Measurements from ENCODE around the gene PARVB.

Gene PARVB

DNA sequence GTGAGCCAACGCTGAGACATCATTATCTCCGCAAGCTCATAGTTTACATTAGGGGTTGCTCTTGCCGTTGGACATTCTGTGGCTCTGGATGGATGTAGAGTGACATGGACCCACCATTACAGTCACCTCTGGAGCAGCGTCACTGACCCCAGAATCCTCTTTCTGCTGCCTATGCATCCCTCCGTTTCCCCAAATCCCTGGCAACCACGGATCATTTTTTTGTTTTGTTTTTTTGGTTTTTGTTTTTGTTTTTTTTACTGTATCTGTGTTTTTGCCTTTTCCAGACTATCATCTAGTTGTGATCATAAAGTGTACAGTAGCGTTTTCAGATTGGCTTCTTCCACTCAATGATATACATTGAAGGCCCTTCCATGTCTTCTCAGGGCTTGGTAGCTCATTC, 4.0 kb downstream of the PARVB start:
- DNase-seq (ENCODE audit: low spot score) = no peak

DNA sequence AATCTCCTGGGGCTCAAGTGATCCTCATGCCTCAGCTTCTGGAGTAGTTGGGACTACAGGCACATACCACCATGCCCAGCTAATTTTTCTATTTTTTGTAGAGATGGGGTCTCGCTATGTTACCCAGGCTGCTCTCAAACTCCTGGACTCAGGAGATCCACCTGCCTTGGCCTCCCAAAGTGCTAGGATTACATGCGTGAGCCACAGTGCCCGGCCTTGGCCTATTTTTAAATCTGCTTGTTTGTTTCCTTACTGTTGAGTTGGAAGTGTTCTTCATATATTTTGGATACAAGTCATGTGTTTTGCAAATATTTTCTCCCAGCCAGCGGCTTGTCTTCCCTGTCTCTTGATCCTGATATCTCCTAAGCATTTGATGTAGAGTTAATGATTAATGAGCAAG, 5.0 kb downstream of the PARVB start:
- DNase-seq (ENCODE audit: low spot score) = no peak

DNA sequence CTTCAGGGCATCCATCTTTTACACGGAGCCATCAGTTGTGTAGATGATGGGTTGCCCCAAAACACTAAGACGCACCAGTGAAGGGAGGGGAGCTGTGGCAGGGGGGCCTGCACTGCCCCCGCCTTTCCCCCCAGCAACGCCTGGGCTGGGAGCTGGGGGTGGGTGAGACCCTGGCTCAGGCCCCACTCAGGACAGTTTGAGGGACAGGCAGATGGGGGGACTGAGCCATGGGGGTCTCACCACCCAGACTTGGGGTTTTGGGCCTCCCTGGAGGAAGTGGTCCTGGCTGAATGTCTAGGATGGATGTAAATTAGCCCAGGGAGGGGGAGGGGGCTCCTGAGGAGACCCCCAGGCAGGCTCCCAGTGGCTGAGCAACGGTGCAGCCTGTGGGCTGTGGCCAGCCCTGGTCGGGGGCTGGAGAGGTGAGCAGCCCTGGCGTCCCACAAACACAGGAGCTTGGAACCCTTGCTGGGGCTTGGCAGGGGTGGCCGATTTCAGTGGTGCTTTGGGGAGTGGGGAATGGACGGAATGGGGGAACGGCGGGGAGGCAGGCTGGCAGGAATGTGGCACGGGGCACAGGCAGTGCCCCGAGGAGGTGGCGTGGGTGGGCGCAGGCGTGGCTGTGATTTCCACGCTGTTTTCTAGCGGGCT, 6.1 kb downstream of the PARVB start:
- no peak for DNase-seq (ENCODE audit: low spot score)

DNA sequence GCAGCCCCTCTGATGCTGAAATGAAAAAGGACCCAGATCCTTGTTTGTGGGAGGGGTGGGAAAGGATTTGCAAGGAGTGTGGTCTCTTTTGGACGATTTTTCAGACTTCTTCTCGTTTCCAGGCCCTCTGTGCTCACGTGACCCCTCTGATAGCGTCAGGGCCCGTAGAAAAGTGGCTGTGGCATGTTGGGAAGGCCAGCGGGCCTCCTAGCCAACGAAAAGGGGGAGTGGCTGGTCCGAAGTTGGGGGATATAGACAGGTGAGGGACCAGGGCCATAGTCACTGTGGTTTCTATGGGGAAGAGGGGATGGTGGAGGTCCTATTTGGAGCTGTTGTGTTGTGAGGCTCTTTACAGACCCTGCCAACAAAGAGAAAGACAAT, 6.6 kb downstream of the PARVB start:
- no peak for DNase-seq (ENCODE audit: low spot score)

DNA sequence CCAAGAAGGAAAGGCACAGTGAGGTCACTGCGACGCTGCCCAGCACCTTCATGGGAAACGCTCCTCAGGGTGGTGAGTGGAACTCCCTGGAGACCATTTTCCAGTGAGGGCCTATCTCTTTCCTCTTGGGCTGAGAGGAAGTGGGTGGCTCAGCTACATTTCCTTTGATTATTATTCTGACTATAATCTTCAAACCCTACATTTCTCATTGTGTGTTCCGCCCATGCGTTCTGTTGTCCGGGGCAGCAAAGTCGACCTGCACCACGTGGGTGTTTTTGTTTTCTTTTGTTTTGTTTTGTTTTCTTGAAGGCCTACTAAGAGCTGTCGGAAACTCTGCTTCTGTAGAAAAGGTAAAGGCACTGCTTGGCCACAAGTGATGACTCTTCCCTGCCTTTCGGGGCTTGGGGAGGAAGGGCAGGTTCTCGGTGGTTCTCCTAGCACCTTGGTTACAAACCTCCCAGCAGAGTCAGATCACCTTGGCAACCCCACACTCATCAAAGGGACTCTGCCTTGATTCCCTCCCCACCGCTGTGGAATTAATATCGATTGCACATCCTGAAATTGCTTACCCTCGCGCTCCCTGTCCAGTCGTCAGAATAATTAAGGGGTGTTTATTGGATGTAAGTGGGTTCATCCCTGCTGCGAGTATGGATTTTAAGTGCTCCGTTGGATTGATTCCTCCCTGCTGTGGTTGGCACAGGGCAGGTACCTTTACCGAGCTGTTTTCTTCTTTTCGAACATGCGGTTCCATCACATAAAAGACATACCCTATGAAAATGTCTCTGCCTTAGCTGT, 7.3 kb downstream of the PARVB start:
- peak; percentile 56 for DNase-seq (ENCODE audit: low spot score)

DNA sequence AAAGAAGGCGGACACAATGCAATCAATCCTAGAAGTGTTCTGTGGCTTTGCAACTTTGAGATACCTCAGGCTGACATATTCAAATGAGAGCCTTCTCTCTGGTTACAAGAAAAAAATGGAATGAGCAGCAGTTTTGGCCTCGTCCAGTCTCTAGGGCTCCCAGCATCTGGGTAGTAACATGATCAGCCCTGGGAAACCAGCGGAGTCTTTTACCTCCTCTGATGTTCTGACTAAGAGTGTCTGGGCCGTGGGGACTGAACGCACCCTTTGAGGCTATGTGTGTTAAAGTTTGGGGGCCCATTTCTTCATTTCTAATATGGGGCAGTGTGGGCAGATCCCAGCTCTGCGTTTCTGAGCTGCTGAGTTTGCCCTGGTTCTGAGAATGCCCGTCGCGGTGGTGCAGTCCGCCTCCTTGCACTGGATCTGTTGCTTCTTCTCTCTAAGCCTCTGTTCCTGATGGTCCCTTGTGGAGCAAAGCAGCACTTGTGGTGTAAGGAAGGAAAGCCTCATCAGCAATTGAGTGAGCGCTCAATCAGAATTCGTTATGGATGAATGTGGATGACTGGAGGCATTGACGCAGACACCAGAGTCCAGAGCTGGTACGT, 8.1 kb downstream of the PARVB start:
- DNase-seq (ENCODE audit: low spot score) = no peak

DNA sequence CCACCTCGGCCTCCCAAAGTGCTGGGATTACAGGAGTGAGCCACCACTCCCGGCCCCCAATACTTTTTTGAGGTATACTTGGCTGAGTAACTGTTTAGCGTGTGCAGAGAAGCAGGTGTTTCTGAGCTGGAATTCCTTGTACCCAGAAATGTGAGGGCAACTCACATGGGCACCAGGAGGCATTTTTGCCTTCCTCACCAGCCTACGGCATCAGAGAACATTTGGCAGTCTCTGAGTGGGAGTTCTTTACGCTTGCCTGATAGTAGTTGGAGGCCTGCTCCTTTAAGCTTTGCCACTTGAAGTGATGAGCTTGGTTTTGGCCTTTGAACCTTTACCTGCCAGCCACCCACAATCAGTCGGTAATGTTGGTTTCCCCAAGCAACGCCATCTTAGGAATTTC, 9.2 kb downstream of the PARVB start:
- no peak for DNase-seq (ENCODE audit: low spot score)

DNA sequence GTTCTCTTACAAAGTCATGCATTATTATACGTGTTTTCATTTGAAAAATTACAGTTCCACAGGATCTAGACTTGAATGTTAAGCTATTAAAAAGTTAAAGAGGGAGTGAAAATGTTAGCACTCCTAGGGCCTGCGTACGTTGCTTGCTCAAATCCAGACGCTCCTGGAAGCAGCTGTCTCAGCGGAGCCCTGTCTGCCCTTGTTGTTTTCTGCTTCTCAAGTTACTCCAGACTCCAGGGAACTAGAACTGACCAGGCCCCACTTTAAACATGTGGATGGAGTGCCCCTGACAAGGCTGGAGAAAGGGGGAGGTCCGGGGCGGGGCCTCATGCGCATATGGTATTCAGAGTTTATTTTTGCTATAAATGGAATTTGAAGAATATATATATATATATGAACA, 9.6 kb downstream of the PARVB start:
- DNase-seq (ENCODE audit: low spot score) = no peak

DNA sequence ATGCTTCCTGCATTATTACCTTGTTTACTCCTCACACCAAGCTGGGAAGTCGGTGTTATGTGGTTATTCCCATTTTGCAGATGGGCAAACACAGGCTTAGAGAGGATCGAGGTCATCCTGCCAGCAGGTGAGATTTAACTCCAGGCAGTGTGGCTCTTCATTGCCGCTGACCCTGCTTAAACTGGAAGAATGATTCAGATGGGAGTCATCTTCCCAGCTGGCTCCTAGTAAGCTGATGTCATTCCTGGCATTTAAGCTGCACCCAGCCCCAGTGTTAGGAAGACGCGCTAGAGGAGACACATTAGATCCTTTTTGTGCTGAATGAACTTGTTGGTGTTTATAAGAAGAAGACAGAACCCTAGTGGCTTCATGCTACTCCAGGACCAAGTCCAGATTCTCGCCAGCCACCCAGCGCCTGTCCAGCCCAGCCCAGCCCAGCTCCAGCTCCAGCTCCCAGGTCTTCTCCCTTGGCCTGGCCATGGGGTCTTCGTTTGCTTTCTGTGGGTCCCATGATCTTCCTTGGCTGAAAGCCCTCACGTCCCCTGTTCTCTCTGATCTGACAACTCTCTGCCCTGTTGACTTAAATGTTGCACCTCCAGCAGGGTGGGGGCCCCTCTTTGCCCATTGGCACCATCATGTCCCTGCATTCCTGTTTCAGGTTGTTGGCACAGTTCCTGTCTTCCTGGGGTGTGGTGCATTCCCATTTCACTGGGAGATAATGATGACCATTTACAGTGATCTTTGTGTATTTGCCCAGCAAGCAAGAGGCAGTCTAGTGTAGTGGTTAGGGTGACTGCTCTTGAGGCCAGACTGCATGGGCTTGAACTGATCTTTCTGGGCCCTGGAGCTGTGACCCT, 13.6 kb downstream of the PARVB start:
- no peak for DNase-seq (ENCODE audit: low spot score)

DNA sequence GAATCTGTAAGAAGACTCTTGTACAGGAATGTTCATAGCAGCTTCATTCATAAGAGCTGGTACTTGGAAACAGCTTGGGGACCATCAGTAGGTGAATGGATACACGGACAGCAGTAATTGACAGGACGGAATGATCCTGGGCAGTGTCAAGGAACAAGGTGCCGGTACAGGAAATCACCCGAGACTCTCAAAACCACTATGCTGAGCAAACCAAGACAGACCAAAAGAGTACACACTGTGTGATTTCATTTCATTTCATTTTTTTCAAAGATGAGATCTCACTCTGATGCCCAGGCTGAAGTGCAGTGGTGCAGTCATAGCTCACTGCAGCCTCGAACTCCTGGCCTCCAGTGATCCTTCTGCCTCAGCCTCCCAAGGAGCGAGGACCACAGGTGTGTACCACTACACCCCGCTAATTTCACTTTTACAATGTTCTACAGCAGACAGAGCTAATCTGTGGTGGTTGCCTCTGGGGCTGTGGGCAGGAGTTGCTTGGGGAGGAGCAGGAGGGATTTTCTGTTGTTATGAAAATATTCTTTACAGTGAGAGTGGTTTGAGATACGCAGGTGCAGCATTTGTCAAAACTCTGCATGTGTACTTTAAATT, 15.6 kb downstream of the PARVB start:
- no peak for DNase-seq (ENCODE audit: low spot score)

DNA sequence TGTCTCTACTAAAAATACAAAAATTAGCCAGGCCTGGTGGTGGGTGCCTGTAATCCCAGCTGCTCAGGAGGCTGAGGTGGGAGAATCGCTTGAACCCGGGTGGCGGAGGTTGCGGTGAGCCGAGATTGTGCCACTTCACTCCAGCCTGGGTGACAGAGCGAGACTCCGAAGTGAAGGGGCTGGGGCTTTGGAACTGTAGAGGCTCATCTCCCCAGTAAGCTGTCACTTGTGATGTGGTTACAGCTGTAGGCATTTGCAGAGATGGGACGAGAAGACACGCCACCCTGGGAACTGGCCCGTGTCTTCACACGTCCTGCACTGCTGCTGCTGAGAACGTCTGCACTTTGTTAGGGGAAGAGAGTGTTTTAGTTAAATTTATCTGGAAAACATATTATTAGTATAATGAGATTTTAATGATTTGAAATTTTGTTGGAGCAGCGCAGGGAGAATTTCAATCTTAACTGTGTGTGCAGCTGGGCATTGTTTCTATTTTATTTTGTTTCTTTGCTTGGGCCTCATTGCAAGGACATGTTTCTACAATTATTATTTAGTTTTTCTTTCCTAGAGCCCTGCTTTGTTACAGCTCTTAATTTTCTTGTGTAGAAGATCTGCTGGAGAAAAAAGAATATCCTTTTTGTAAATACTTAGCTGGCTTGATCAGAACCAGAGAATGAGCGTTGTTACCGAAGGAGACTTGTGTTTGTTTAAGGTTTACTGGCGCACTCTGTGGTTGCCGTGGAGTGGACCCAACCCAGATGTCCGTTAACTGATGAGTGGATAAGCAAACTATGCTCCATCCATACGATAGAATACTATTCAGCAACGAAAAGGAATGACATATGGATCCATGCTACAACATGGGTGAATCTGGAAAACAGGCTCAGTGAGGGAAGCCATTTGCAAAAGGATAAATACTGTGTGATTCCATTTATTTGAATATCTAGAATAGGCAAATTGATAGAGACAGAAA, 18.4 kb downstream of the PARVB start:
- DNase-seq (ENCODE audit: low spot score) = no peak

DNA sequence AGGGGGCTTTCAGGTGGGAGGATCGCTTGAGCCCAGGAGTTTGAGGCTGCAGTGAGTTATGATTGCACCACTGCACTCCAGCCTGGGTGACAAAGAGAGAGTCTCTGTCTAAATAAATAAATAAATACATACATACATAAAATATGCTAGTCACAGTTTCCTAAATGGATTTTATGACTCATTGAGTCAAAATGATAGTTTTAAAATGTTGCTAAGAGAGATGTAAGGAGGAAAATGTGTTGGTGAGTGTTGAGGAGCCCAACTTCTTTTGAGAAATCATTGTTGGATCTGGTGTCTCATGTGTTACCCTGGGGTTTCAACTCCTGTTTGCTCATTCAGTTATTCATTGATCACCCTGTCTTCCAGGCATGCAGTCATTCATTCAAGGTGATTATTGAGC, 21.0 kb downstream of the PARVB start:
- DNase-seq (ENCODE audit: low spot score) = no peak

DNA sequence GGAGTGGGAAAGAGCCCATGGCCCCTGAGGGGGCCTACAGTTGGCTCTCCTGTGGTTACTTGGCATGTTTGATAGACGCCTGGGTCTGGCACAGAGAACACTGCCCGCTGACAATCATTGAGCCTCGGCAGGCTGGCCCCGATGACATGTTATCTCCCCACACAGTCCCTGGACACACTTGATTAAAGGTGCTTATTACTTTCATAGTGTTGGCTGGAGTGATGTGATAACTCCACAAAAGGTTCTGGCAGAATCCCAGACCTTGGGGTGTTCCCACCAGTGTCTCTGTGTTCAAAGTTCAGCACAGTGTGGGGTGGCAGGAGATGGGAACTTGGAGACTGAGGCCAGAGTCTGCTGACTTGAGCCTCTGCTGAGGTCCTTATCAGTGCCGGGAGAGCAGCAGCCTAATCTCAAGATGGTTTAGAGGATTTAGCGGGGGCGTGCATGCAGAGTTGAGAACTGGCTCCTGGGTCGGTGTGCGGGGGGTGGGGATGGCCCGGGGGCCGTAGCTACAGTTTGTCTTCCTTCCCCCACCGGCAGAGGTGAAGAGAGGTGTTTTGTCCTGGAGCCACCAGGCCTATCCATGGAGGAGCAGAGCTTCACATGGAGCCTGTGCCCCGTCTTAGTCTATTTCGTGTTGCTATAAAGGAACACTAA, 22.5 kb downstream of the PARVB start:
- DNase-seq (ENCODE audit: low spot score) = no peak

DNA sequence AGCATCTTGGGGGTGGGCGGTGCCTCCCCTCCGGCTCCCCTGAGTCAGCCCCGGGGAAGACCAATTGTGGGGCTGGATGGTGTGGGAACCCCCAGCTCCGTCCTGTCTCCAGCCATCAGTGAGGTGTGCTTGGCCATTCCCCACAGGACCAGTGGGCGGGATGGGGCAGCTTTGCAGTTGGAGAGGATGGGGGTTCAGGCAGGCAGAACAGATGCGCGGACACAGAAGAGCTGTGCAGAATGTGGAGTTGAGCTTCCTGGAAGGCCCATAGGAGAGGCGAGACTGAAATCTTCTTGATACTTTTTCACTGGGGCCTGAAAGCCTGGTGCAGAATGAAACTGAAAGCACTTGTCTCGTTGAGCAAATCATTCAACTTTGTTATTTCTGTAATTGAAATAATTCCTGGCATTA, 23.8 kb downstream of the PARVB start:
- DNase-seq (ENCODE audit: low spot score) = no peak

DNA sequence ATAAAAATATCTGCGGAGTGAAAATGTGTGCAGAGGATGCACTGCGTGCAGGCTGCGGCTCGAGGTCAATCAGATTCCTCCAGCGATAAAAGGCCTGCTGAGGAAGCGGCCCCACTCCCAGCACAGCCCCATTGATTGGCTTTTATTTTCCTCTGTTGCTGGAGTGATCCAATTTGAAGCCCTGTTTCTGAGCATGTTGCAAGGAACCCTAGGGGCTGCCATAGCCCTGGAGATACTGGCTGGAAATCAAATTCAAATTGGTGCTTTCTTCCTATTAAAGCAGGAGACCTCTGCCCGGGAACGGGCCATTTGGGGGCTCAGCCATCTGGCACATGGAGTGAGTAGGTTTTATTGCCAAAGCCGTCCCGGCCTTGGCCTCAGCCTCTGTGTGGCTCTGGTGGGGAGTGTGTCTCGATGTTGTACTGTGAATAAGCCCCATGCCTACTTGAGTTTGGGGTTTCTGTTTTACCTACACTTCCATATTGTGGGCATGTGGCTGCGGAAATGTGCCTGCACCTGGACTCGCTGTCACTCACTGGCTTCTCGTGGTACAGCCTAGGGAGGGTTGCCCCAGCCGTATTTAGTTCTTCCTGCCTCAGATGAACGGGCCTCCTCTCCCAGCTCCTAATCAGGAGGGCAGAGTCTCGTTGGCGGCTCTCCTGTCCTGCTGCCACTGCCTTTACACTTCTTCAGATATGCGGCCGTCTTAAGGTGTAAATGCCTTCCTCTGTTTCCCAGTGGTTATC, 25.6 kb downstream of the PARVB start:
- DNase-seq (ENCODE audit: low spot score) = no peak

DNA sequence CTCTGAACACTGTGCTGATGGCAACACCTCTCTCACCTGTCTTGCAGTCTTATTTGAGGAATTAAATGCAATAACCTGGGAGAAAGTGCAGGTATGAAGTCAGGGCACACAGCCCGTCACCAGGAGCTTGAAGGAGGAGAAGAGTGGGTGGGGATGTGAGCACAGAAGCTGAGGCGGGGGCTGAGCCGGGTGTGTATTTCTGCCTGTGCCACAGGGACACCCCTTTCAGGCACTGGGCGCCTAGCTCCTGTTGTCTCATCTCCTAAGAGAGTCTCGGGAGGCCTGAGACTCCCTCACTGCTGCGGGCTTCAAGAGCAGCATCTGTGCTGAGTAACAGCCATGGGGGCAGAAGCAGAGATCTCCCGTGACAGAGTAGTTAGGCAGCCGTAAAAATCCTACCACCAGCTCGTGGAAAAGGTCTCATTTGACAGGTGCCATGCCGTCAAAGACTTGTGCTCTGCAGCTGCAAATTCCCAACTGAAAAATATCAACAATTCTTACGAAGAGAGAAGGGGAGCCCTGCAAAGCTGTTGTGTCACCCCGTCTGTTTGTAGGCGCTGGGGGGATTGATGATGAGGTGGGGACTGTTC, 26.8 kb downstream of the PARVB start:
- DNase-seq (ENCODE audit: low spot score) = no peak

DNA sequence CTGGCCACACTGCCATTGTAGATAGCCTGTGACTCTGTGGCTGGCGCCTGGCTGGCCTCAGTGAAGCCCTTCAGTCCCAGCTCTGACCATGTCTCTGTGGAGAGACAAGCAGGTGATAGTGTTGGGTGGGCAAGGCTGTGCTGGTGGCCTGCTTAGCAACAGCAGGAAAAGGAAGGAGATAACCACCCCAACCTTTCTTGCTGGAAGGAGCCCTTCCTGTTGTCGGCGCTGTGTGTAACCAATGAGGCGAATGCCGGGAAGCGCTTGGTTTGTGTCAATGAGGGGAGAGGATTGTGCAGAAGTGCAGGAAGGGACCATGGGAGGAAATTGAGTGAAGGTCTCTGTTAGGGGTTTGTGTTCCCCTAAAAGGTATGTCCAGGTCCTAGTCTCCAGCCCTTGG, 27.3 kb downstream of the PARVB start:
- DNase-seq (ENCODE audit: low spot score) = no peak

DNA sequence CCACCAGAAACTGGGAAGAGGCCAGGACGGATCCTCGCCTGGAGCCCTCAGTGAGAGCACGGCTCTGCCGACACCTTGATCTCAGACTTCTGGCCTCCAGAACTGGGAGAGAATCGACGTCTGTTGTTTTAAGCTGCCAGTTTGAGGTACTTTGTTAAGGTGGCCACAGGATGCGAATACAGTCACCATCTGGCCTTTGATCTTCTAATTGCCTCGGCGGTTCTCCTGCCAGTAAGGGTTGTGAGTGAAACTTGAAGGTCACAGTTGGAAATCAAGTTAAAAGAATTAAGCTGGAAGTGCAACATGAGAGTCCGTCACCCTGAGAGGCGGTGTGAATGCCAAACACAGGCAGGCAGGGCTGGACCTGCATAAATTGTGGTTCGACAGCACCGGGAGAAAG, 27.9 kb downstream of the PARVB start:
- DNase-seq (ENCODE audit: low spot score) = no peak

DNA sequence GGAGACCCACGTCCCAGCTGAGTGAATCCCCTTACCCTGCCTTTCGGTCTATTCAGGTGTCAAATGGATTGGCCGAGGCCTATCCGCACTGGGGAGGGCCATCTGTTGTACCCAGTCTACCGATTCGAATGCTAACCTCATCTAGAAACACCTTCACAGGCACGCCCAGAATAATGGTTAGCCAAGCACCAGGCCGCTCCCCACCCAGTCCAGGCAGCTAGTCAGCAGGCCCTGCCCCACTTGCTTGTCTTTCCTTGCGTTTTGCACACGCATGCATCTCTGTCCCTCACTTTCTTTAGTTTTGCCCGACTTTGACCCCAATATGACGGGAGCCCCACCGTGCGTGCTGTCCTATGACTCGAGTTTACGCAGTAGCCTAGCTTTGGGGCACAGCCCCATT, 31.7 kb downstream of the PARVB start:
- DNase-seq (ENCODE audit: low spot score) = no peak

All from CD4-positive, alpha-beta T cell treated with Interleukin-15 for 4 hours (primary cell).